NB4 (cell line): ENCODE data around the gene CPN2.

ENCODE experiments used
- CTCF ChIP-seq: IDR thresholded peaks from one replicate; pipeline ENCODE4 v1.5.1; 2012; ENCODE audit warnings: low read depth, low read length
- MAX ChIP-seq: IDR thresholded peaks from 2 replicates; pipeline ENCODE4 v1.6.1; 2011; ENCODE audit warnings: low read depth, low read length
- MYC ChIP-seq: IDR thresholded peaks from 2 replicates; pipeline ENCODE4 v1.6.1; 2011; ENCODE audit warnings: low read depth, low read length
- POLR2A ChIP-seq: IDR thresholded peaks from 2 replicates; pipeline ENCODE4 v1.6.1; 2011; ENCODE audit warnings: mild to moderate bottlenecking; ENCODE audit not compliant: insufficient read length; ENCODE audit errors: extremely low read depth

GRCh38 chr3:194399874-194400411, 48.8 kb upstream of the CPN2 start:
- TF ChIP-seq CTCF (no peak), POLR2A (no peak), MYC (no peak), MAX (peak; percentile 69)
